ENCODE results near the gene CSTF3.

Gene CSTF3

GRCh38 chr11:33094157-33094556 is 67.1 kb downstream of the CSTF3 start:
- Histone ChIP-seq H3K4me1 (ENCODE audit: control insufficient read depth in 2 of 2, insufficient read depth in 1 of 2, low read depth in 1 of 2, low read length in 2 of 2) (no peaks in the 10 kb centered on the region), H3K27ac (replicated peaks; ENCODE audit: low read length) (no peak overlapping the region), H2BK5ac (ENCODE audit: low read length) (no peak overlapping the region), H2BK15ac (ENCODE audit: low read length) (no peak overlapping the region), H2AK5ac (ENCODE audit: low read depth, low read length) (no peak overlapping the region), H3K9ac (ENCODE audit: low read depth, low read length, poor library complexity) (no peak overlapping the region), H4K91ac (ENCODE audit: low read depth, low read length, poor library complexity) (no peak overlapping the region), H3K27me3 (ENCODE audit: control insufficient read depth in 3 of 3, insufficient read depth in 3 of 3, low read depth in 1 of 3, low read length in 3 of 3) (no peaks in the 10 kb centered on the region), H3K79me1 (ENCODE audit: low read depth, low read length) (no peaks in the 10 kb centered on the region), H2BK12ac (ENCODE audit: low read length) (no peak overlapping the region), H3K36me3 (replicated peaks in 1 of 2; ENCODE audit: control insufficient read depth in 2 of 2, insufficient read depth in 2 of 2, low read length in 2 of 2) (peaks cover 5 to 96% of the 10 kb centered on the region in 2 donors), H3K14ac (ENCODE audit: low read length) (no peak overlapping the region), H3K4ac (ENCODE audit: low read length) (no peak overlapping the region), H3K18ac (ENCODE audit: low read length) (no peak overlapping the region), H3K9me3 (replicated peaks in 1 of 2; ENCODE audit: control insufficient read depth in 2 of 2, insufficient read depth in 1 of 2, low read depth in 1 of 2, low read length in 2 of 2) (no peaks in the 10 kb centered on the region), H3K4me3 (ENCODE audit: low read length in 2 of 2) (no peak overlapping the region), H4K8ac (ENCODE audit: low read depth, low read length) (no peak overlapping the region), H2BK120ac (ENCODE audit: low read depth, low read length) (no peak overlapping the region), H3K4me2 (ENCODE audit: insufficient read depth, low read length, poor library complexity, severe bottlenecking) (no peak overlapping the region), H3K23ac (ENCODE audit: low read depth, low read length, poor library complexity) (no peak overlapping the region), H2AFZ (ENCODE audit: low read length) (no peak overlapping the region)
- DNase-seq (ENCODE audit: low spot score) = no peak
- no CpG with 5 or more reads among the region's 1 CpG for WGBS, 2 donors (ENCODE audit: extremely low coverage in 2 of 2, insufficient read length in 2 of 2, insufficient replicate concordance in 1 of 2)

GRCh38 chr11:33089776-33090175 is 71.5 kb downstream of the CSTF3 start:
- Histone ChIP-seq H4K8ac (ENCODE audit: low read depth, low read length) (no peak overlapping the region), H3K27me3 (ENCODE audit: control insufficient read depth in 3 of 3, insufficient read depth in 3 of 3, low read depth in 1 of 3, low read length in 3 of 3) (no peaks in the 10 kb centered on the region), H3K27ac (replicated peaks; ENCODE audit: low read length) (no peak overlapping the region), H3K4me2 (ENCODE audit: insufficient read depth, low read length, poor library complexity, severe bottlenecking) (no peak overlapping the region), H2AFZ (ENCODE audit: low read length) (no peak overlapping the region), H2BK5ac (ENCODE audit: low read length) (no peak overlapping the region), H3K18ac (ENCODE audit: low read length) (no peak overlapping the region), H4K91ac (ENCODE audit: low read depth, low read length, poor library complexity) (no peak overlapping the region), H2BK12ac (ENCODE audit: low read length) (no peak overlapping the region), H2AK5ac (ENCODE audit: low read depth, low read length) (no peak overlapping the region), H3K23ac (ENCODE audit: low read depth, low read length, poor library complexity) (no peak overlapping the region), H3K4ac (ENCODE audit: low read length) (no peak overlapping the region), H3K79me1 (ENCODE audit: low read depth, low read length) (no peaks in the 10 kb centered on the region), H3K4me3 (ENCODE audit: low read length in 2 of 2) (no peak overlapping the region), H3K14ac (ENCODE audit: low read length) (no peak overlapping the region), H3K4me1 (ENCODE audit: control insufficient read depth in 2 of 2, insufficient read depth in 1 of 2, low read depth in 1 of 2, low read length in 2 of 2) (no peaks in the 10 kb centered on the region), H3K9ac (ENCODE audit: low read depth, low read length, poor library complexity) (no peak overlapping the region), H2BK120ac (ENCODE audit: low read depth, low read length) (no peak overlapping the region), H3K36me3 (replicated peaks in 1 of 2; ENCODE audit: control insufficient read depth in 2 of 2, insufficient read depth in 2 of 2, low read length in 2 of 2) (peaks cover 11 to 97% of the 10 kb centered on the region in 2 donors), H3K9me3 (replicated peaks in 1 of 2; ENCODE audit: control insufficient read depth in 2 of 2, insufficient read depth in 1 of 2, low read depth in 1 of 2, low read length in 2 of 2) (no peaks in the 10 kb centered on the region), H2BK15ac (ENCODE audit: low read length) (no peak overlapping the region)
- no peak for DNase-seq (ENCODE audit: low spot score)

GRCh38 chr11:33086017-33086416 is 75.3 kb downstream of the CSTF3 start:
- Histone ChIP-seq H3K4me1 (ENCODE audit: control insufficient read depth in 2 of 2, insufficient read depth in 1 of 2, low read depth in 1 of 2, low read length in 2 of 2) (no peaks in the 10 kb centered on the region), H4K8ac (ENCODE audit: low read depth, low read length) (no peak overlapping the region), H3K27me3 (ENCODE audit: control insufficient read depth in 3 of 3, insufficient read depth in 3 of 3, low read depth in 1 of 3, low read length in 3 of 3) (no peaks in the 10 kb centered on the region), H3K9ac (ENCODE audit: low read depth, low read length, poor library complexity) (no peak overlapping the region), H2AFZ (ENCODE audit: low read length) (no peak overlapping the region), H3K18ac (ENCODE audit: low read length) (no peak overlapping the region), H4K91ac (ENCODE audit: low read depth, low read length, poor library complexity) (no peak overlapping the region), H3K23ac (ENCODE audit: low read depth, low read length, poor library complexity) (no peak overlapping the region), H3K36me3 (replicated peaks in 1 of 2; ENCODE audit: control insufficient read depth in 2 of 2, insufficient read depth in 2 of 2, low read length in 2 of 2) (peaks cover 14 to 98% of the 10 kb centered on the region in 2 donors), H2BK15ac (ENCODE audit: low read length) (no peak overlapping the region), H3K14ac (ENCODE audit: low read length) (no peak overlapping the region), H2AK5ac (ENCODE audit: low read depth, low read length) (no peak overlapping the region), H3K4ac (ENCODE audit: low read length) (no peak overlapping the region), H3K4me2 (ENCODE audit: insufficient read depth, low read length, poor library complexity, severe bottlenecking) (no peak overlapping the region), H3K79me1 (ENCODE audit: low read depth, low read length) (no peaks in the 10 kb centered on the region), H2BK120ac (ENCODE audit: low read depth, low read length) (no peak overlapping the region), H3K27ac (replicated peaks; ENCODE audit: low read length) (no peak overlapping the region), H3K9me3 (replicated peaks in 1 of 2; ENCODE audit: control insufficient read depth in 2 of 2, insufficient read depth in 1 of 2, low read depth in 1 of 2, low read length in 2 of 2) (no peaks in the 10 kb centered on the region), H3K4me3 (ENCODE audit: low read length in 2 of 2) (no peak overlapping the region), H2BK12ac (ENCODE audit: low read length) (no peak overlapping the region), H2BK5ac (ENCODE audit: low read length) (no peak overlapping the region)
- DNase-seq (ENCODE audit: low spot score) = no peak
- no CpG with 5 or more reads among the region's 1 CpG for WGBS, 2 donors (ENCODE audit: extremely low coverage in 2 of 2, insufficient read length in 2 of 2, insufficient replicate concordance in 1 of 2)

- H4K8ac ChIP-seq (ENCODE audit: low read depth, low read length) = no peak overlapping the region
- no peaks in the 10 kb centered on the region for H3K4me1 ChIP-seq (ENCODE audit: control insufficient read depth in 2 of 2, insufficient read depth in 1 of 2, low read depth in 1 of 2, low read length in 2 of 2)
- no peak overlapping the region for H3K23ac ChIP-seq (ENCODE audit: low read depth, low read length, poor library complexity)
- no peak overlapping the region for H2BK15ac ChIP-seq (ENCODE audit: low read length)
- no peak overlapping the region for H3K4me3 ChIP-seq (ENCODE audit: low read length in 2 of 2)
- no peak overlapping the region for H2AFZ ChIP-seq (ENCODE audit: low read length)
- H2AK5ac ChIP-seq (ENCODE audit: low read depth, low read length) = no peak overlapping the region
- H3K9me3 ChIP-seq (replicated peaks in 1 of 2; ENCODE audit: control insufficient read depth in 2 of 2, insufficient read depth in 1 of 2, low read depth in 1 of 2, low read length in 2 of 2) = no peaks in the 10 kb centered on the region
- H2BK12ac ChIP-seq (ENCODE audit: low read length) = no peak overlapping the region
- no peak overlapping the region for H2BK5ac ChIP-seq (ENCODE audit: low read length)
- no peak overlapping the region for H3K4ac ChIP-seq (ENCODE audit: low read length)
- no peak overlapping the region for H3K27ac ChIP-seq (replicated peaks; ENCODE audit: low read length)
- WGBS, 2 donors (ENCODE audit: extremely low coverage in 2 of 2, insufficient read length in 2 of 2, insufficient replicate concordance in 1 of 2) = no CpG with 5 or more reads among the region's 1 CpG
- no peak overlapping the region for H3K4me2 ChIP-seq (ENCODE audit: insufficient read depth, low read length, poor library complexity, severe bottlenecking)
- DNase-seq (ENCODE audit: low spot score) = no peak
- H3K14ac ChIP-seq (ENCODE audit: low read length) = no peak overlapping the region
- no peak overlapping the region for H4K91ac ChIP-seq (ENCODE audit: low read depth, low read length, poor library complexity)
- H3K18ac ChIP-seq (ENCODE audit: low read length) = no peak overlapping the region
- H3K79me1 ChIP-seq (ENCODE audit: low read depth, low read length) = no peaks in the 10 kb centered on the region
- H3K9ac ChIP-seq (ENCODE audit: low read depth, low read length, poor library complexity) = no peak overlapping the region
- no peaks in the 10 kb centered on the region for H3K27me3 ChIP-seq (ENCODE audit: control insufficient read depth in 3 of 3, insufficient read depth in 3 of 3, low read depth in 1 of 3, low read length in 3 of 3)
- H2BK120ac ChIP-seq (ENCODE audit: low read depth, low read length) = no peak overlapping the region
- peaks cover 14 to 98% of the 10 kb centered on the region in 2 donors for H3K36me3 ChIP-seq (replicated peaks in 1 of 2; ENCODE audit: control insufficient read depth in 2 of 2, insufficient read depth in 2 of 2, low read length in 2 of 2)
Observed at GRCh38 chr11:33083918-33084317, 77.4 kb downstream of the CSTF3 start.
